Fibroblast of the aortic adventitia (primary cell): Measurements from ENCODE around the gene SLX9. TPM values are rescaled to one million over a fixed set of nuclear protein-coding genes. Genes with fewer than 3 reads are reported as not detected.
A peak's percentile ranks its signal among the peaks of the same experiment; 100 is the strongest.

ENCODE experiments used
- DNase-seq: peaks from one replicate; pipeline ENCODE4 v3.0.0-alpha.2; 2010; ENCODE audit warnings: low read depth
- H3K4me3 ChIP-seq: 2 replicates; pipeline ENCODE4 v1.5.1; 2011; ENCODE audit warnings: low read depth, mild to moderate bottlenecking, control low read depth, low read length, moderate library complexity
- total RNA-seq: library from RNA; depleted of rRNA; stranded (reverse); fragments of >200 nt; gene quantifications from 2 replicates; pipeline ENCODE4 v1.2.3, GENCODE V29; 2012; ENCODE audit warnings: low replicate concordance
- TF ChIP-seq, protein P1 (sequence below): IDR thresholded peaks from 2 replicates; pipeline ENCODE4 v1.5.1; 2011; ENCODE audit warnings: mild to moderate bottlenecking, low read length, control low read depth, inconsistent platforms; ENCODE audit not compliant: insufficient read depth

The SLX9 gene
- total RNA-seq, 1 donor: 6.0 TPM

- TF ChIP-seq, protein P1, sequence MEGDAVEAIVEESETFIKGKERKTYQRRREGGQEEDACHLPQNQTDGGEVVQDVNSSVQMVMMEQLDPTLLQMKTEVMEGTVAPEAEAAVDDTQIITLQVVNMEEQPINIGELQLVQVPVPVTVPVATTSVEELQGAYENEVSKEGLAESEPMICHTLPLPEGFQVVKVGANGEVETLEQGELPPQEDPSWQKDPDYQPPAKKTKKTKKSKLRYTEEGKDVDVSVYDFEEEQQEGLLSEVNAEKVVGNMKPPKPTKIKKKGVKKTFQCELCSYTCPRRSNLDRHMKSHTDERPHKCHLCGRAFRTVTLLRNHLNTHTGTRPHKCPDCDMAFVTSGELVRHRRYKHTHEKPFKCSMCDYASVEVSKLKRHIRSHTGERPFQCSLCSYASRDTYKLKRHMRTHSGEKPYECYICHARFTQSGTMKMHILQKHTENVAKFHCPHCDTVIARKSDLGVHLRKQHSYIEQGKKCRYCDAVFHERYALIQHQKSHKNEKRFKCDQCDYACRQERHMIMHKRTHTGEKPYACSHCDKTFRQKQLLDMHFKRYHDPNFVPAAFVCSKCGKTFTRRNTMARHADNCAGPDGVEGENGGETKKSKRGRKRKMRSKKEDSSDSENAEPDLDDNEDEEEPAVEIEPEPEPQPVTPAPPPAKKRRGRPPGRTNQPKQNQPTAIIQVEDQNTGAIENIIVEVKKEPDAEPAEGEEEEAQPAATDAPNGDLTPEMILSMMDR: no peak
- DNase-seq: no peak
- no peak overlapping the region for H3K4me3 ChIP-seq
These were observed 17.9 kb upstream of the SLX9 start for GRCh38 chr21:44921928-44922327.

DNA sequence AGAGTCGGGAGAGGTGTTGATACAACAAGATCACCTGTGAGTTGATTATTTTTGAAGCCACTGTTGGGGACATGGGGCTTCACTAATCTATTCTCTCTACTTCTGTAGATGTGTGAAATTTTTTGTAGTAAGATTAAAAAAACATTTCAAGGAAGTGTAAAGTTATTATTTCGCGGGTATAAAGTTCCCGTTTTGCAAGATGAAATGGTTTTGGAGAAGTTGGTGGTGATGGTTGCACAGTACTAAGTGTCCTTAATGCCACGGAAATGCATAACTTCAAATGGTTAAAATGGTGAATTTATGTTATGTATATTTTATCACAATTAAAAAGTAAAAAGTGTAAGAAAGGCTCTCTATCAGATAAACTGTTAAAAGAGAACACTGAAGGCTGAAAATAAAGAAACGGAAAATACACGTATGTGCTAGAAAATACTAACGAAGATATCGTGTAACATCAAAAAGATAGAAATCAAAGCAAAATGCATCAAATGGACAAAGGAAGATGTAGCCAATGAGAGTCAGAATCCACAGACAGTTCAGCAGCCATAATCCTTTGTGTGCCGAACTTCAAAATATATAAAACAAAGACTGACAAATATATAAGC, 16.2 kb upstream of the SLX9 start:
- DNase-seq: no peak
- TF ChIP-seq, protein P1: no peak
- no peak overlapping the region for H3K4me3 ChIP-seq

- DNase-seq: peak; percentile 84
- TF ChIP-seq, protein P1: no peak
- no peak overlapping the region for H3K4me3 ChIP-seq
These were observed 15.0 kb upstream of the SLX9 start for GRCh38 chr21:44924606-44925377.

DNA sequence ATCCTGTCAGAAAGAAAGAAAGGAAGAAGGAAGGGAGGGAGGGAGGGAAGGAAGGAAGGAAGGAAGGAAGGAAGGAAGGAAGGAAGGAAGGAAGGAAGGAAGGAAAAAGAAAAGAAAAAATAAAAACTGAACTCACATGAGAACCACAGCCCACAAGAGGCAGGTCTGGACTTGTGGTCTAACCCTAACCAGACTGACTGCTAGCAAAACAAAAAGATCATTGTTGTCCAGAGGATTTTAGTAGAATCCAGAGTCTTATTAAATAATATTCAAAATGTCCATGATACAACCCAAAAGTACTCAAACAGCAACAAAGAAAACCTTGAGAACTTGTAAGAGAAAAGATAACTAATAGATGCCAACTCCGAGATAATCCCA, 14.5 kb upstream of the SLX9 start:
- TF ChIP-seq, protein P1: no peak
- H3K4me3 ChIP-seq: no peak overlapping the region
- no peak for DNase-seq

- DNase-seq: peak; percentile 60
- TF ChIP-seq, protein P1: no peak
- no peak overlapping the region for H3K4me3 ChIP-seq
These were observed 13.3 kb upstream of the SLX9 start for GRCh38 chr21:44926331-44927101.

- DNase-seq: no peak
- TF ChIP-seq, protein P1: no peak
- H3K4me3 ChIP-seq: no peak overlapping the region
These were observed 12.6 kb upstream of the SLX9 start for GRCh38 chr21:44927259-44927586.
